WTC11 (cell line): ENCODE measurements around the gene EXOSC2. TPM values are rescaled to one million over a fixed set of nuclear protein-coding genes. Genes with fewer than 3 reads are reported as not detected.
A peak's percentile ranks its signal among the peaks of the same experiment; 100 is the strongest.

Experiments
- AR ChIP-seq: fragments of 250-450 bp; sonication (Bioruptor Pico); IDR thresholded peaks from 2 replicates; pipeline ENCODE4 v1.9.0; 2021; ENCODE audit warnings: mild to moderate bottlenecking
- CBFB ChIP-seq: sonication (generic); formaldehyde crosslinking; IDR thresholded peaks from 2 replicates; pipeline ENCODE4 v1.8.1; 2022; ENCODE audit warnings: mild to moderate bottlenecking, low read depth, missing genetic modification reagents
- CREB1 ChIP-seq: sonication (generic); formaldehyde crosslinking; IDR thresholded peaks from 2 replicates; pipeline ENCODE4 v1.8.0; 2023; ENCODE audit warnings: mild to moderate bottlenecking, missing genetic modification reagents
- CREM ChIP-seq: sonication (generic); formaldehyde crosslinking; IDR thresholded peaks from 2 replicates; pipeline ENCODE4 v1.8.1; 2022; ENCODE audit warnings: mild to moderate bottlenecking, missing genetic modification reagents, moderate library complexity
- CTCF ChIP-seq: fragments of 200-600 bp; IDR thresholded peaks from 2 replicates; pipeline ENCODE4 v1.8.0; 2022; ENCODE audit warnings: antibody characterized with exemption
- EMX1 ChIP-seq: fragments of 250-450 bp; sonication (Bioruptor Pico); IDR thresholded peaks from 2 replicates; pipeline ENCODE4 v1.8.0; 2021; ENCODE audit warnings: mild to moderate bottlenecking
- FOXP1 ChIP-seq: sonication (generic); formaldehyde crosslinking; IDR thresholded peaks from 2 replicates; pipeline ENCODE4 v1.8.0; 2022; ENCODE audit warnings: missing genetic modification reagents, mild to moderate bottlenecking, moderate library complexity, borderline replicate concordance
- FOXP4 ChIP-seq: sonication (generic); formaldehyde crosslinking; IDR thresholded peaks from 2 replicates; pipeline ENCODE4 v1.8.0; 2022; ENCODE audit warnings: mild to moderate bottlenecking, missing genetic modification reagents
- GRHL2 ChIP-seq: fragments of 250-450 bp; sonication (Bioruptor Pico); IDR thresholded peaks from 2 replicates; pipeline ENCODE4 v1.8.0; 2022; ENCODE audit warnings: mild to moderate bottlenecking, moderate library complexity; ENCODE audit not compliant: insufficient replicate concordance, severe bottlenecking
- NFE2L1 ChIP-seq: sonication (generic); formaldehyde crosslinking; IDR thresholded peaks from 2 replicates; pipeline ENCODE4 v1.8.1; 2023; ENCODE audit warnings: missing genetic modification reagents
- NR1H2 ChIP-seq: sonication (generic); formaldehyde crosslinking; IDR thresholded peaks from 2 replicates; pipeline ENCODE4 v1.9.0; 2021; ENCODE audit warnings: mild to moderate bottlenecking, moderate library complexity, missing genetic modification reagents
- PRDM15 ChIP-seq: sonication (generic); formaldehyde crosslinking; IDR thresholded peaks from 2 replicates; pipeline ENCODE4 v1.8.0; 2022; ENCODE audit warnings: missing genetic modification reagents
- SMAD3 ChIP-seq: sonication (generic); formaldehyde crosslinking; IDR thresholded peaks from 2 replicates; pipeline ENCODE4 v1.8.0; 2022; ENCODE audit warnings: missing genetic modification reagents, mild to moderate bottlenecking, borderline replicate concordance
- SMAD4 ChIP-seq: sonication (generic); formaldehyde crosslinking; IDR thresholded peaks from 2 replicates; pipeline ENCODE4 v1.8.0; 2022; ENCODE audit warnings: mild to moderate bottlenecking, missing genetic modification reagents
- SP1 ChIP-seq: sonication (generic); formaldehyde crosslinking; conservative IDR thresholded peaks from 2 replicates; pipeline ENCODE4 v1.8.1; 2022; ENCODE audit warnings: missing genetic modification reagents
- TP53 ChIP-seq: sonication (generic); formaldehyde crosslinking; IDR thresholded peaks from 2 replicates; pipeline ENCODE4 v1.8.1; 2023; ENCODE audit warnings: mild to moderate bottlenecking, missing genetic modification reagents
- ZBTB43 ChIP-seq: sonication (generic); formaldehyde crosslinking; IDR thresholded peaks from 2 replicates; pipeline ENCODE4 v1.8.1; 2023; ENCODE audit warnings: mild to moderate bottlenecking, missing genetic modification reagents
- ZNF232 ChIP-seq: sonication (generic); formaldehyde crosslinking; IDR thresholded peaks from 2 replicates; pipeline ENCODE4 v1.8.0; 2022; ENCODE audit warnings: mild to moderate bottlenecking, missing genetic modification reagents
- ZNF396 ChIP-seq: fragments of 250-450 bp; sonication (Bioruptor Pico); IDR thresholded peaks from 2 replicates; pipeline ENCODE4 v1.8.0; 2021; ENCODE audit warnings: mild to moderate bottlenecking, moderate library complexity, borderline replicate concordance
- ZNF416 ChIP-seq: fragments of 250-450 bp; sonication (Bioruptor Pico); IDR thresholded peaks from 2 replicates; pipeline ENCODE4 v1.9.0; 2021; ENCODE audit warnings: mild to moderate bottlenecking, inconsistent platforms
- ZNF671 ChIP-seq: fragments of 250-450 bp; sonication (Bioruptor Pico); IDR thresholded peaks from 2 replicates; pipeline ENCODE4 v1.8.0; 2021; ENCODE audit warnings: mild to moderate bottlenecking
- total RNA-seq: library from RNA; stranded (reverse); gene quantifications from 3 replicates; pipeline ENCODE4 v1.2.3, GENCODE V29; 2021
- TF ChIP-seq, protein P1 (sequence below): sonication (generic); formaldehyde crosslinking; IDR thresholded peaks from 2 replicates; pipeline ENCODE4 v1.8.0; 2022; ENCODE audit warnings: mild to moderate bottlenecking, missing genetic modification reagents
- TF ChIP-seq, protein P2 (sequence below): sonication (generic); formaldehyde crosslinking; IDR thresholded peaks from 2 replicates; pipeline ENCODE4 v1.8.0; 2022; ENCODE audit warnings: mild to moderate bottlenecking, missing genetic modification reagents
- TF ChIP-seq, protein P3 (sequence below): sonication (generic); formaldehyde crosslinking; IDR thresholded peaks from 2 replicates; pipeline ENCODE4 v1.8.0; 2022; ENCODE audit warnings: mild to moderate bottlenecking, missing genetic modification reagents
- TF ChIP-seq, protein P4 (sequence below): fragments of 250-450 bp; sonication (Bioruptor Pico); IDR thresholded peaks from 2 replicates; pipeline ENCODE4 v1.9.0; 2021; ENCODE audit warnings: mild to moderate bottlenecking

EXOSC2 gene
- total RNA-seq, 1 experiment from 2014 or later, result 76.1 TPM

- TF ChIP-seq, protein P1, sequence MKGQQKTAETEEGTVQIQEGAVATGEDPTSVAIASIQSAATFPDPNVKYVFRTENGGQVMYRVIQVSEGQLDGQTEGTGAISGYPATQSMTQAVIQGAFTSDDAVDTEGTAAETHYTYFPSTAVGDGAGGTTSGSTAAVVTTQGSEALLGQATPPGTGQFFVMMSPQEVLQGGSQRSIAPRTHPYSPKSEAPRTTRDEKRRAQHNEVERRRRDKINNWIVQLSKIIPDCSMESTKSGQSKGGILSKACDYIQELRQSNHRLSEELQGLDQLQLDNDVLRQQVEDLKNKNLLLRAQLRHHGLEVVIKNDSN, result no peak
- TF ChIP-seq FOXP1 (CRISPR knock-in tag) (peak; percentile 88; the same call in 1 of the 2 replicates), ZNF396 (CRISPR knock-in tag) (no peak), CTCF (no peak), ZNF416 (CRISPR knock-in tag) (no peak), CBFB (CRISPR knock-in tag) (no peak), SP1 (CRISPR knock-in tag) (peak; percentile 71), SMAD4 (CRISPR knock-in tag) (no peak), CREB1 (CRISPR knock-in tag) (no peak), GRHL2 (CRISPR knock-in tag) (no peak), AR (CRISPR knock-in tag) (no peak), PRDM15 (CRISPR knock-in tag) (no peak), ZNF671 (CRISPR knock-in tag) (no peak), NR1H2 (no peak), TP53 (CRISPR knock-in tag) (no peak), EMX1 (CRISPR knock-in tag) (no peak), CREM (CRISPR knock-in tag) (peak; percentile 66; the same call in 1 of the 2 replicates), NFE2L1 (CRISPR knock-in tag) (peak; percentile 64; the same call in 1 of the 2 replicates), ZBTB43 (CRISPR knock-in tag) (0 out of 2 replicates have a peak, but pooled peaks have one; percentile 52), ZNF232 (CRISPR knock-in tag) (peak; percentile 67; the same call in 1 of the 2 replicates), SMAD3 (CRISPR knock-in tag) (peak; percentile 37; the same call in 1 of the 2 replicates), FOXP4 (CRISPR knock-in tag) (peak; percentile 86)
- TF ChIP-seq, protein P2, sequence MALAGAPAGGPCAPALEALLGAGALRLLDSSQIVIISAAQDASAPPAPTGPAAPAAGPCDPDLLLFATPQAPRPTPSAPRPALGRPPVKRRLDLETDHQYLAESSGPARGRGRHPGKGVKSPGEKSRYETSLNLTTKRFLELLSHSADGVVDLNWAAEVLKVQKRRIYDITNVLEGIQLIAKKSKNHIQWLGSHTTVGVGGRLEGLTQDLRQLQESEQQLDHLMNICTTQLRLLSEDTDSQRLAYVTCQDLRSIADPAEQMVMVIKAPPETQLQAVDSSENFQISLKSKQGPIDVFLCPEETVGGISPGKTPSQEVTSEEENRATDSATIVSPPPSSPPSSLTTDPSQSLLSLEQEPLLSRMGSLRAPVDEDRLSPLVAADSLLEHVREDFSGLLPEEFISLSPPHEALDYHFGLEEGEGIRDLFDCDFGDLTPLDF, result no peak
- TF ChIP-seq, protein P3, sequence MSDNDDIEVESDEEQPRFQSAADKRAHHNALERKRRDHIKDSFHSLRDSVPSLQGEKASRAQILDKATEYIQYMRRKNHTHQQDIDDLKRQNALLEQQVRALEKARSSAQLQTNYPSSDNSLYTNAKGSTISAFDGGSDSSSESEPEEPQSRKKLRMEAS (CRISPR knock-in tag), result peak; percentile 91
- TF ChIP-seq, protein P4, sequence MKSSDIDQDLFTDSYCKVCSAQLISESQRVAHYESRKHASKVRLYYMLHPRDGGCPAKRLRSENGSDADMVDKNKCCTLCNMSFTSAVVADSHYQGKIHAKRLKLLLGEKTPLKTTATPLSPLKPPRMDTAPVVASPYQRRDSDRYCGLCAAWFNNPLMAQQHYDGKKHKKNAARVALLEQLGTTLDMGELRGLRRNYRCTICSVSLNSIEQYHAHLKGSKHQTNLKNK (CRISPR knock-in tag), result no peak
Measured at GRCh38 chr9:130693426-130694191, at the start of gene EXOSC2 (continued).
